Activated naive CD4-positive, alpha-beta T cell (primary cell): ENCODE measurements around the gene IRGQ.
"Not testable (repeated sequence)": the region's sequence is repeated elsewhere in the genome, so short reads cannot be mapped to it uniquely, and the experiment has no call there.

Source experiments
- DNase-seq, 4 experiments: peaks; one replicate each; lab custom pipeline; 2025; lab: John Stamatoyannopoulos, UW

The IRGQ gene

GRCh38 chr19:43625918-43626579 lies 30.1 kb upstream of the IRGQ start:
- DNase-seq = no peak

GRCh38 chr19:43624933-43625332 lies 29.0 kb upstream of the IRGQ start:
- DNase-seq = peak; percentile 47 to 84 (median 75)

DNA sequence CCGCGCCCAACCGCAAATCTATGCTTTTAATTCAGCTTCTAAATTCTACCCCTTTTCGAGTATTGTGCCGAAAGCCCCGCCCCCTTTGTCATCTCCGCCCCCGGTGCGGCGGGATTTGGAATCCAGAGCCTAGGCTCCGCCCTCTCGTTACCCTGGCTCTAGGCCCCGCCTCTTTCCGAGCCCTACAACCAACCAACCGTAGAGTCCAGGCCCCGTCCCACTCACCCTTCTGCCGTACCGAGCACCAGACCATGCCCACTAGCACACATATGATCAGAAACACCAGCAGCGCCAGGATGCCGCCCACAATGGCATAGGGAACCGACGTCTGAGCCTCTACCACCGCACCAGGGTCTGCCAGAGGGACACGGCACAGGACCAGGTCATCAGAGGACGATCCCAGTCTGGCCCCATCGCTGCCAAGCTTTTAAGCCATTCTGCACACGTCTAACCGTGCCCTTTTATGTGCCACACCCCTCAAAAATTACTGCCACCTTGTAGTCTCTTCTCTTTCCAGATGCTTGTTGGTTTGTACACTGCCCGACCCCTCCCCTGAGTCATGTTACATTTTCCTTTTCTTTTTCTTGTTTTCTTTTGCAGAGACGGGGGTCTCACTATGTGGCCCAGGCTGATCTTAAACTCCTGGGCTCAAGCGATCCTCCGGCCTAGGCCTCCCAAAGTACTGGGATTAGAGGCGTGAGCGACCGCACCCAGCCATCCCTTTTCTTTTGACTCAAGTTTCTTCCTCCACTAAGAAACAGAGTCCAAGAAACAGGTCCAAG lies 28.1 kb upstream of the IRGQ start:
- no peak for DNase-seq

- DNase-seq = no peak
Measured at GRCh38 chr19:43622956-43623355, 27.0 kb upstream of the IRGQ start.

GRCh38 chr19:43622070-43622469 lies 26.1 kb upstream of the IRGQ start:
- no peak for DNase-seq

- peak in 1 of 4 experiments; percentile 76 for DNase-seq
Measured at GRCh38 chr19:43620061-43621001, 24.4 kb upstream of the IRGQ start.

- DNase-seq = peak; percentile 61 to 80 (median 73)
Measured at GRCh38 chr19:43619262-43620060, 23.5 kb upstream of the IRGQ start, which contains the start of gene ZNF428. TSS of gene ZNF428 (minus strand) at chr19:43619629. CDS start at chr19:43614304, 5,325 bp downstream.

DNA sequence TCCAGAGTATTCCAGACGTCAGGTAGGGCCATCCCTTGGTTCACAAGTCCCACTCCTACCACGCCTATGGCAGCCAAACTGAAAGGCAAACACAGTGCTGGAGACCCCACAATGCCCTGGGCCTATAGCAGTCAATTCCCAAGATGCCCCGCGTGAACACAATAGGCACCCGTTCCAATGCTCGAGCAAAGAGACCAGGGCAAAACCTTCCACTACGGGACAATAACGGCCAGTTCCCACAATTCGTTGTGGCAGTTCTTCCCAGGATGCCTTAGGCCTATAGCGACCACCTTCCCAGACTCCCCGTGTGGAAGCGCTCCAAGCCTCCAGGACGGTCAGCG lies 23.0 kb upstream of the IRGQ start:
- peak in 1 of 4 experiments; percentile 12 for DNase-seq

DNA sequence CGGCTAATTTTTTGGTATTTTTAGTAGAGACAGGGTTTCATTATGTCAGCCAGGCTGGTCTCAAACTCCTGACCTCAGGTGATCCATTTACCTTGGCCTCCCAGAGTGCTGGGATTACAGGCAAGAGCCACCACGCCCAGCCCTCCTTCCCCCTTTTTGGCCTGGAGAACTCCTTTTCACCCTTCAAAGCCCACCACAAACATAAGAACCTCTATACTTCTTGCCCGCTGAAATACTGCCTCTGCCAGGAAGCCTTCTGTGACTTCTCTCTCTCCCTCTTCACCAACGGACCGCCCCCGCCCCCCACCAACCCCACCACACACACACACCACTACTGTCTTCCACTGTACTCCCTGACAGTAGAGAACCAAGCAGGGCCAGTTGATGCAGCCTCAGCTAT lies 21.0 kb upstream of the IRGQ start:
- no peak for DNase-seq

- DNase-seq = no peak
Measured at GRCh38 chr19:43616306-43616705, 20.4 kb upstream of the IRGQ start.

DNA sequence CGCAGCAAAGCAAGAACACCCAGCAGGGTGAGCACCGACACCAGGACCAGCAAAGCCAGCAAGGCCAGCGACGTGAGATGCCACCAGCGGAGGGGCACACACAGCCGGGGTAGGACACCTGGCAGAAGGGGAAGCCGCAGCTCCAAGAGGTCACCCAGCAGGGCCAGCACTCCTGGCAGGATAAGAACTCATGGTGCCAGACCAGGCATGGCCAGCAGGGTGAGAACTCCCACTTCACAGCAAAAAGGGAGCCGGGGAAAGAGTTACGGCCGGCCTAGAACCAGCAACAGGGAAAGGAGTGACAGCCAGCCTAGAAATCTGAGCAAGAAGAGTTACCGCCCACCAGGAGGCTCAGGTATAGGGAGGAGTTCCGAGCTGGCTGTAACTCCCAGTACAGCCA lies 16.4 kb upstream of the IRGQ start:
- no peak for DNase-seq

- no peak for DNase-seq
Measured at GRCh38 chr19:43611788-43612187, 15.9 kb upstream of the IRGQ start, which contains the start of gene SRRM5. TSS of gene SRRM5 (plus strand) at chr19:43612088. CDS start at chr19:43612122, 34 bp downstream.

- no peak for DNase-seq
Measured at GRCh38 chr19:43610493-43610892, 14.6 kb upstream of the IRGQ start.

- DNase-seq = no peak
Measured at GRCh38 chr19:43609872-43610271, 13.9 kb upstream of the IRGQ start.

DNA sequence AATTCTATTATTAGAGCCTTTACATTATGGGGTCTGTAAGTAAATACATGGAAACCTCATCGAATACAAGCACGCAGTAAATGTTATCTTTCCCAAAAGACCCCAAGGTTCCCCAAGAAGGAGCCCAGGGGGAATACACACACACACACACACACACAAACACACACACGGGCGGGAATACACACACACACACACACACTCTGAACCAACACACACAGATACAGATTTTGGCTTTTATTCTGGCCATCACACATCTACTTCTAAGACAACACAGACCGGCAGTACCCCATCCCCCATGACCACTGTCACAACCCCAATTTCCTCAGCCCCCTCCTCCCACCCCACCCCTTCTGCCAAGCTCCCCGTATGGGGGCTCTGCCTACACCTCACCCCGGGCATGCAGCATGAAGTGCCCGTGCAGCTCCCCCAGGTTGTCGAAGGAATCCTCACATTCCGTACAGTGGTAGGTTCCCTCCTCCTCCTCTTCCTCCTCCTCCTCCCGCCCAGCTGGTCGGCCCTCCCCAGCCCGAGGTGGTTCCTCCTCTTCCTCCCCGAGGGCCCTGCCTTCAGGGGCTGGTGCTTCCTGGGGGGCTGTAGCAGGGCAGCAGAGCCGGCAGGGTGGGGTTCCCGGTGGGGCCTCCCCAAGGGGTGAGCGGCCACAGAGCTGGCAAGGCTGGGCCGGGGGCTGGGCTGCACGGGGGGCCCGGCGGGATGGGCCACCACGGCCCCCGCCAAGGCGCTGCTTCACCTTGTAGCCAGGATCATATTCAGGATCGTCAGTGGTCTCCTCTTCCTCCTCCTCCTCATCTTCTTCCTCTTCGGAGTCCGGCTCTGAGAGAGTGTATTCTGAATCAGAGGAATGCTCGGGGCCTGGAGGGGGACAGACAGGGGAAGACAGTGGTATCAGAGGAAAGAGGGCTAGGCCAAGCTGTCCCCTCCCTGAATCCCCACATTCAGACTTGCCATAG lies 11.6 kb upstream of the IRGQ start:
- no peak for DNase-seq

DNA sequence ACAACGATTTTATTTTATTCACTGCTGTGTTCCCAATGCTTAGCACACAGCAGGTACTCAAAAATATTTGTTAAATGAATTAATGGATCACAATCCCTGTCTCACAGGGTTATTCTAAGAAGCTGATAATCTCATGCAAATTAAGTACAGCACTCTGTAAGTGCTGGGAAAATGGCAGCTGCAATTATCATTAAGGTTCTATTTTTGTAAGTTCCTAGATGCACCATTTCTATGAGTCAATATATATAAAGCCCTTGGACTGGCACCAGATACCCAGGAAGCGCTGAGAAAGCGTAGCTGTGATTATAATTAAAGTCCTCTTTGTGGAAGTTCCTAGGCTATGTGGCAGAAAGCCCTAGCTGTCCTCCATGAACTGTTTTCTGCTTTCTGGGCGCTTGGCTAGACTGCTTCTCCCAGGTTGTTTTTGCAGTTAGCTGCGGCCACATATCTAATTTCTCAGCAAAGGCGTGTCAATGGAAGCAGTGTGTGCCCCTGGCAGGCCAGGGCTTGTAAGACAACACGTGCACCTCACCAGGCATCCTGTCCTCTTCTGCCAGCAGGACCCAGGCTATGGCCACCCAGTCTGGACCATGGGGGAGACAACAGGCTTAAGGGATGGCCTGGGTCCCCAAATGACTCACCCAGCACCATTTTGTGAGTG lies 10.8 kb upstream of the IRGQ start:
- no peak for DNase-seq

DNA sequence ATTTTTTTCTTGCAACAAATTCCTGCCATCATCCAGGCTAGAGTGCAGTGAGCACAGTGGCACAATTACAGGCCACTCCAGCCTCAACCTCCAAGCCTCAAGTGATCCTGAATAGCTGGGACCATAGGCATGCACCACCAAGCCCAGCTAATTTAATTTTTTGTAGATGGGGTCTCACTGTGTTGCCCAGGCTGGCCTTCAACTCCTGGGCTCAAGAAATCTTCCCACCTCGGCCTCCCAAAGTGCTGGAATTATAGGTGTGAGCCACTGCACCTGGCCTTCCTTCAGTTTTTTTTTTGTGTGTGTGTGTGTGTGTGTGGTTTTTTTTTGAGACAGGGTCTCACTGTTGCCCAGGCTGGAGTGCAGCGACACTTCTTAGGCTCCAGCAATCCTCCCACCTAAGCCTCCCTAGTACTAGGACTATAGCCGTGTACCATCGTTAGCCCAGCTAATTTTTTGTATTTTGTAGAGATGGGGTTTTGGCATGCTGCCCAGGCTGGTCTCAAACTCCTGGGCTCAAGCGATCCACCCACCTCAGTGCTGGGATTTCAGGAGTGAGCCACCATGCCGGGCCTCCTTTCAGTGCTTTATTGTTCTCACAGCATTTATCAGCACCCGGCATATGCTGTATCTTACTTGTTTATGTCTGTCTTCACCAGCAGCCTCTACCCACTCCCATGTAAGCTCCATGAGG lies 10.1 kb upstream of the IRGQ start:
- no peak for DNase-seq

- not testable (repeated sequence) for DNase-seq
Measured at GRCh38 chr19:43600326-43600725, 4.4 kb upstream of the IRGQ start.

- no peak for DNase-seq
Measured at GRCh38 chr19:43599635-43600295, 3.8 kb upstream of the IRGQ start.
